Measurements from ENCODE around the gene NIPBL.

GRCh38 chr5:36899860-36900259 is 23.3 kb downstream of the NIPBL start:
- no peak for TF ChIP-seq EP300 (IDR thresholded peaks at IDR 0.05; ENCODE audit: borderline replicate concordance)
- TF ChIP-seq MAX (IDR thresholded peaks at IDR 0.05) = no peak
- no peak for TF ChIP-seq CEBPB (IDR thresholded peaks at IDR 0.05)
- no peak for TF ChIP-seq USF1 (IDR thresholded peaks at IDR 0.05)
- no peak for TF ChIP-seq CREB1 (IDR thresholded peaks at IDR 0.05; ENCODE audit: low read depth)
- TF ChIP-seq REST (IDR thresholded peaks at IDR 0.05; ENCODE audit: low read depth) = no peak
- no peak for TF ChIP-seq RAD21 (IDR thresholded peaks at IDR 0.05; ENCODE audit: low read depth)
- TF ChIP-seq TAF1 (IDR thresholded peaks at IDR 0.05; ENCODE audit: low read depth) = no peak
- no peak for TF ChIP-seq NFIC (IDR thresholded peaks at IDR 0.05)
- no peak for TF ChIP-seq EGR1 (IDR thresholded peaks at IDR 0.05)
